Spinal cord (tissue), 10 donors: ENCODE data around the gene HEBP1. TPM values are rescaled to one million over a fixed set of nuclear protein-coding genes. Genes with fewer than 3 reads are reported as not detected.
A peak's percentile ranks its signal among the peaks of the same experiment; 100 is the strongest.

Experiments
- DNase-seq, 6 donors: peaks; one replicate each; pipeline versions ENCODE4 v3.0.0 to v3.0.0-alpha.2; 2013 to 2015; ENCODE audit warnings: low spot score in 6 of 6, low read depth in 4 of 6
- H3K27ac ChIP-seq: one replicate; pipeline ENCODE4 v1.5.1; 2013; ENCODE audit warnings: low read depth, low read length, control low read depth
- H3K27me3 ChIP-seq: one replicate; pipeline ENCODE4 v1.6.1; 2013; ENCODE audit warnings: low read length; ENCODE audit not compliant: control insufficient read depth, insufficient read depth
- H3K36me3 ChIP-seq: one replicate; pipeline ENCODE4 v1.6.1; 2013; ENCODE audit warnings: low read length; ENCODE audit not compliant: control insufficient read depth, insufficient read depth
- H3K4me1 ChIP-seq: one replicate; pipeline ENCODE4 v1.6.1; 2013; ENCODE audit warnings: low read length; ENCODE audit not compliant: control insufficient read depth, insufficient read depth
- H3K4me3 ChIP-seq: one replicate; pipeline ENCODE4 v1.5.1; 2013; ENCODE audit warnings: low read depth, low read length, control low read depth
- H3K9me3 ChIP-seq: one replicate; pipeline ENCODE4 v1.6.1; 2013; ENCODE audit warnings: low read length; ENCODE audit not compliant: control insufficient read depth, insufficient read depth
- WGBS: methylation state at CpG from one replicate; pipeline ENCODE4 v1.1.5; 2013; ENCODE audit warnings: missing lambda C conversion rate; ENCODE audit not compliant: insufficient coverage; 5-methylcytosine and 5-hydroxymethylcytosine counted together
- polyA plus RNA-seq, 2 donors: library from polyadenylated mRNA; unstranded; fragments of 120-200 nt; gene quantifications; one replicate each; pipeline ENCODE4 v1.2.1, GENCODE V29; 2013; ENCODE audit not compliant: insufficient read length in 2 of 2
- total RNA-seq, 2 donors: library from RNA; depleted of rRNA in 1 of 2; stranded (reverse); fragments of 120-200 nt in 1 of 2; fragments of >200 nt in 1 of 2; gene quantifications; one replicate each; pipeline versions ENCODE4 v1.2.3 to v1.2.4, GENCODE V29; 2013 to 2014
- donor health status: healthy.

HEBP1 gene
- total and polyA plus RNA-seq, 4 donors = 16.8 to 39.4 (median 24.8) TPM

DNA sequence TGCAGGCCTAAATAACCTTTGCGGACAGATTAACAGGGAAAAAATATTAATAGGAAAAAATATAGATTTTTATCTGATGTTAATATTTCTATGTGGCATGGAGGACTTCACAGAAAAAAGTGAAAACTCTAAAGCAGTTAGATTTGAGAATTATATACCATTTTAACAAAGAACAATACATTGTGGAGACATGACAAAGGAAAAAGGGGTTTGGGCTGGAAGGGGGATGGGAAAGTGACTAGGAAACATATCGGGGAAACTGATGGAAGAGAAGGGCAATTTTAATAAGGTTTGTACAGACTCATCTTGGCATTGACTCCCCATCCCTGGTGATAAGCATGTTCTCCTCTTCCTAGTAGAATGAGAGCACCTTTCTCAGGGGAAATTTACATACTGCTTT is 27.0 kb downstream of the HEBP1 start:
- Histone ChIP-seq H3K36me3 (peaks cover 6% of the 10 kb centered on the region), H3K27ac (no peak overlapping the region), H3K27me3 (no peaks in the 10 kb centered on the region), H3K4me1 (peaks cover 3% of the 10 kb centered on the region), H3K4me3 (no peak overlapping the region), H3K9me3 (peaks cover 5% of the 10 kb centered on the region)
- no peak for DNase-seq
- no CpG with 5 or more reads among the region's 2 CpGs for WGBS

DNA sequence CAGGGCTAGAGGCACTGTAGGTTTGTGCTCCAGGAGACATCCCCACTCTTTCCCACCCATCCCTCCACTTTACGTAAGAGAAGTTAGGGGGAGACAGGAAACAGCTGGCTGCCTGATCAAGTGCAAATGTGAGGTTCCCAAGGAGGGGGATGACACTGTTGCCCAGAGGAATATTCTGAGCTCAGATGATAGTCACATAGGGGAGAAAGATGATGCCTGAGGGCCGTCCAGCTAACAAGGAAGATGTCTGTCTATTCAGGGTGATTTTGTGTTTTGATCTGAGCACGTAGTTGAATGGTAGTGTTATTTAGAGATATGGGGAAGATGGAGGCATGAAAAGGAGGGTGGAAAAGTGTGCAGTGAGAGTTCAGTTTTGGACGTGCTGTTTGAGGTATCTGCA is 34.2 kb downstream of the HEBP1 start:
- 82% methylated on average over 2 of the region's 4 CpGs for WGBS
- no peak for DNase-seq
- Histone ChIP-seq H3K27ac (no peak overlapping the region), H3K4me3 (no peak overlapping the region), H3K27me3 (no peaks in the 10 kb centered on the region), H3K4me1 (no peaks in the 10 kb centered on the region), H3K36me3 (no peaks in the 10 kb centered on the region), H3K9me3 (no peaks in the 10 kb centered on the region)

DNA sequence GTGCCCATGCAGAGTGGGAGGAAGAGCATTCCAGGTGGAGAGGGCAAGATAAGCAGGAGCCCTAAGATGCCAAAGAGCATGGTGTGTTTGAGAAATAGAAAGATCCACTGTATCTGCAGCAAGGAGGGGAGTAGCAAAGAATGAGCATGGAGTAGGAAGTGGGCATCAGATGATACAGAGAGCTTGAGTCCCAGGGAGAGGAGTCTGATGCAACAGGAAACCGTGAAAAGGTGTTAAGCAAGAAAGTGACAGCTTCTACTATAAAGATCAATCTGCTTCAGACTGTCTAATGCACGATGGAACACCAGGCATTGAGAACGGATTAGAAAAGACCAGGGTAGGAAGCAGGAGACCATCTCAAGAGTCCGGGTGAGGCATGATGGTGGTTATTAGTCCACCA is 35.8 kb downstream of the HEBP1 start:
- WGBS = 94% methylated on average over 2 of the region's 4 CpGs
- Histone ChIP-seq H3K27me3 (no peaks in the 10 kb centered on the region), H3K4me1 (no peaks in the 10 kb centered on the region), H3K9me3 (no peaks in the 10 kb centered on the region), H3K4me3 (no peak overlapping the region), H3K27ac (no peak overlapping the region), H3K36me3 (no peaks in the 10 kb centered on the region)
- DNase-seq = no peak

DNA sequence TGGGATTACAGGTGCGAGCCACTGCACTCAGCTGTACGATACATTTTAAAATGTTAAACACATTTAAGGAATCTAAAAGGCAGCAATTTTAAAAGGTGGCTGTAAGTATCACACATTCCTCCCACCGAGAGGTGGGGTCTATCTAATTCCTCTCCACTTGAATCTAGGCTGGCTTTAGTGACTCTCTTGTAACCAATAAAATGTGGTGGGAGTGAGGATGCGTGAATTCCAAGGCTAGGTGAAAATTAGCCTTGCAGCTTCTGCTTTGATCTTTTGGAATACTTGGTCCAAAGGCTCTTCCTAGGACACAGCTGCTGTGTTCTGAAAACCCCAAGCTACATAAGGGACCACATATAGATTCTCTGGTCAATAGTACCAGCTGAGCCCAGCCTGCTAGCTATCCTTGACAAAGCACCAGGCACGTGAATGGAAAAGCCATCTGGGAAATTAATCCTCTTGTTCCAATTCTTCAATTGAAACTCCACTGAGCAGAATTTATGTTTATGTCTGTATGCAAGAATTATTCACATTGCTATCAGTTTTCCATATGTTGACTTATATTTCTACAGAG is 39.3 kb downstream of the HEBP1 start:
- no peak overlapping the region for H3K27ac ChIP-seq
- H3K36me3 ChIP-seq = no peaks in the 10 kb centered on the region
- no peaks in the 10 kb centered on the region for H3K4me1 ChIP-seq
- H3K9me3 ChIP-seq = no peaks in the 10 kb centered on the region
- H3K27me3 ChIP-seq = no peaks in the 10 kb centered on the region
- 0% methylated on average over 1 of the region's 5 CpGs for WGBS
- H3K4me3 ChIP-seq = no peak overlapping the region
- peak in 2 of 6 donors; percentile 24 to 40 for DNase-seq

DNA sequence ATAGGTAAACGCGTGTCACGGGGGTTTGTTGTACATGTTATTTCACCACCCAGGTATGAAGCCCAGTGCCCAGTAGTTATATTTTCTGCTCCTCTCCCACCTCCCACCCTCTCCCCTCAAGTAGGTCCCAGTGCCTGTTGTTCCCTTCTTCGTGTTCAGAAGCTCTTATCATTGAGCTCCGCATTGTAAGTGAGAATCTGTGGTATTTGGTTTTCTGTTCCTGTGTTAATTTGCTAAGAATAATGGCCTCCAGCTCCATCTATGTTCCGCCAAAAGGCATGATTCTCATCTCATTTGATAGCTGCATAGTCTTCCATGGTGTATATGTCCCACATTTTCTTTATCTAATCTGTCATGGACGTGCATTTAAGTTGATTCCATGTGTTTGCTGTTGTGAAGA is 41.2 kb downstream of the HEBP1 start:
- H3K27me3 ChIP-seq = no peaks in the 10 kb centered on the region
- no peak overlapping the region for H3K27ac ChIP-seq
- no CpG with 5 or more reads among the region's 7 CpGs for WGBS
- no peak overlapping the region for H3K4me3 ChIP-seq
- H3K9me3 ChIP-seq = no peaks in the 10 kb centered on the region
- H3K4me1 ChIP-seq = no peaks in the 10 kb centered on the region
- no peak for DNase-seq
- H3K36me3 ChIP-seq = no peaks in the 10 kb centered on the region

DNA sequence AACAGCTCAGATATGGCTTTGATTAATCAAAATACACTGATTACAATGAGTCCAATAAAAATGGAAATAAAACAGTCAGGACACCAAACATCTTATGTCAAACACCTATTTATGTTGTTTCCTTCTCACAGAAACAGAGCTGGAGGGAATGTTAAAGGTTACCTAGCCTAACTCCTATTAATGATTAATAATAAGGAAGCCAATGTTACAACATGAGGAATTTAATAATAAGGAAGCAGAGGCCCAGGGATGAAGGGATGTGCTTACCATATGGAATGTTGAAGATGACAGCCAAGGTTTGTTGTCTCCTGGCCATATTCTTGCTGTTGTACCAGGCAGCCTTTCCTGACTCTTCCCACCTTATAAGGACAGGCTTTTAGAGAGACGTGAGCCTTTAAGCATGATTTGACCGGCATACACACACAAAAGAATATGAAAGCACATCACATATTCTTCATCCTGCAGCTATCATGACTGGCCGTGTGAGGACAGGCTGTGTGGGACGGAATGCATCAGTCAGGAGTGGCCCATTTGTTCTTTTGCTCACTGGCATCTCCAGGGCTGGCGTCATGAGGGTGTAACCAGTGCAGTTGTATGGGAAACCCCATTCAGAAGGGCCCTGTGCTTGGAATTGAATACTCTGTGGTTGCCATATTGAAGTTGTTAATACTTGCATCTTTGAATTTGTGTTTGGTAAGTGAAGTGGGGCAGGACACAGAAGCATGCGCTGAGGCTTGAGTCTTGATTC is 45.0 kb downstream of the HEBP1 start:
- DNase-seq = no peak
- Histone ChIP-seq H3K9me3 (no peaks in the 10 kb centered on the region), H3K4me3 (no peak overlapping the region), H3K4me1 (no peaks in the 10 kb centered on the region), H3K36me3 (no peaks in the 10 kb centered on the region), H3K27me3 (no peaks in the 10 kb centered on the region), H3K27ac (no peak overlapping the region)
- WGBS = 100% methylated on average over 3 of the region's 6 CpGs

DNA sequence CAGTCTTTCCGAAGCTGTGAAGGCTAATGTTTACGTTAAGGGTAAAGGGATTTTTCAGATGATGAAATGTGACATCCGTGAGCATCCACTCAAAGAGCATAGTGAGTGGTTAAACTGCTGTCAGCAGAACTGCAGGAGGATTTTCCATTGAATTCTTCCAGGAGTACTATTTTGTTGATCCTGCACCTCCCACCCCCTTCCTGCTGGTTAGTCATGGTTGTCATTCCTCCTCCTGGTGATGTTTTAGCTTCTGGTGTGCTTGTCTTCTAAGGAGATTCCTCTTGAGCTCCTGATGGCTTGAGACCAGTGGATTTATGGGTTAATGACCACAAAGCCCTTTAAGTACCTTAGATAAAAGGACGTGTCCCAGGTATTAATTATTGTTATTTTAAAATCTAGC is 45.7 kb downstream of the HEBP1 start:
- DNase-seq = no peak
- Histone ChIP-seq H3K4me1 (no peaks in the 10 kb centered on the region), H3K4me3 (no peak overlapping the region), H3K36me3 (no peaks in the 10 kb centered on the region), H3K27me3 (no peaks in the 10 kb centered on the region), H3K27ac (no peak overlapping the region), H3K9me3 (no peaks in the 10 kb centered on the region)
- WGBS = 58% methylated on average over 3 of the region's 4 CpGs

DNA sequence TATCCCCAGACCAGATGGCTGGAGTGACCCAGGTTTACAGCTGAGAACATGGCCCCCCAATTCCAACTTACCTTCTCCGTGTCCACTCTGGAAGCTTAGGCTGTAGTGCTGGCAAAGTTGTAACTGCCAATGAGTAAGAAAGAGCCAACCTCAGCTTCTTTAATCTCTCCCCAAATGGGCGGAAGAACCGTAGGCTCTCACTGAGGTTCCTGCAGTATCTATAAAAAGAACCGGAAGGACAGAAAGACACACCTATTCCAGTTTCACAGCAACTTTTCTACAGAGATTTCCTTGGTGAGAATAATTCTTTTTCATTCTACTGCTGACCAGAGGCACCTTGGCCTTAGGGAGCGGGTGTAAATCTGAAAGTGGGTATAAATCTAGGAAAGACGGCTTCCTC is 48.0 kb downstream of the HEBP1 start, which contains the start of gene GPRC5D:
Gene GPRC5D, minus strand, starts transcription at position 135 of the 400 bp plus-strand sequence. CDS start 1,786 bp downstream, outside the sequence.
- 83% methylated on average over 1 of the region's 6 CpGs for WGBS
- H3K4me3 ChIP-seq = no peak within 1 kb of the TSS
- no peaks in the 10 kb centered on the region for H3K4me1 ChIP-seq
- no peaks in the 10 kb centered on the region for H3K36me3 ChIP-seq
- H3K9me3 ChIP-seq = no peaks in the 10 kb centered on the region
- DNase-seq = no peak
- no peak within 1 kb of the TSS for H3K27ac ChIP-seq
- no peaks in the 10 kb centered on the region for H3K27me3 ChIP-seq

DNA sequence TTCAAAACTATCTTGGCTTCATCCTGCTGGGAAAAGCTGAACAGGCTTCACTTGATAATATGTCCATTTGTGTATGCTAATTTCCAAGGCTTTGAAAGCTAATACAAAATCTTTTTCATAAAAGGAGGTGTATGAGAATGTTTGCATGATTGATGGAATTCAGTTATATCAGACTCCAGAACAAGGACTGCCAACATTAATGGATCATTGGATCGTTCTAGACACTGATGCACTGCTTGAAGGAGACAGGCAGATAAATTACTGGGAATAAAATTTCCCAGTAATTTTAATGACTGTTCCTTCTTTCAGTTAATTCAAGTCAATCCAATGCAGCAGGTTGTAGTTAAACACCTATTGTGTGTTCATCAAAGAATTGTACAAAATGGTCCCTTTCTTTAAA is 48.6 kb downstream of the HEBP1 start:
- Histone ChIP-seq H3K36me3 (no peaks in the 10 kb centered on the region), H3K27ac (no peak overlapping the region), H3K4me3 (no peak overlapping the region), H3K9me3 (no peaks in the 10 kb centered on the region), H3K4me1 (no peaks in the 10 kb centered on the region), H3K27me3 (no peaks in the 10 kb centered on the region)
- WGBS = no CpG with 5 or more reads among the region's 1 CpG
- no peak for DNase-seq

DNA sequence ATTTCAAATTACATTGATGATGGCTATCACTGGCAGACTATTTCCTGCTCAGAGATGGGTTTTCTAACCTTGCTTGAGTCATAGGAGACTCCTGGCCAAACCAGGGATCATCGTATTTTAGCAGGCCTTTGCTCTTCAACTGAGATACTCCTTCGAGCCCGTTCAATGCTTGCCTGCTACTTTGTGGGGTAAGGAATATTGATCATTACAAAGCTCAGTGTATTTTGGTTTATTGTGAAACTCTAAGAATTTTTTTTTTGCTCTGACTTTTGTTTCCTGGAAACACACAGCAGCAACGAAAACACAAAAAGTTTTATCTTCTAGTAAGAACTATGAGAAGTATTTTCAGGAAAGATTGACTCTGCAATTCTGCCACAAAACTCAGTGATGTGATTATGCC is 52.2 kb downstream of the HEBP1 start:
- Histone ChIP-seq H3K27me3 (no peaks in the 10 kb centered on the region), H3K27ac (no peak overlapping the region), H3K36me3 (no peaks in the 10 kb centered on the region), H3K4me3 (no peak overlapping the region), H3K4me1 (no peaks in the 10 kb centered on the region), H3K9me3 (no peaks in the 10 kb centered on the region)
- DNase-seq = no peak
- WGBS = 100% methylated on average over 1 of the region's 4 CpGs
